ENCODE measurements around the gene NAV1. TPM values are rescaled to one million over a fixed set of nuclear protein-coding genes. Genes with fewer than 3 reads are reported as not detected.
"Not testable (repeated sequence)": the region's sequence is repeated elsewhere in the genome, so short reads cannot be mapped to it uniquely, and the experiment has no call there.

The NAV1 gene, protein sequence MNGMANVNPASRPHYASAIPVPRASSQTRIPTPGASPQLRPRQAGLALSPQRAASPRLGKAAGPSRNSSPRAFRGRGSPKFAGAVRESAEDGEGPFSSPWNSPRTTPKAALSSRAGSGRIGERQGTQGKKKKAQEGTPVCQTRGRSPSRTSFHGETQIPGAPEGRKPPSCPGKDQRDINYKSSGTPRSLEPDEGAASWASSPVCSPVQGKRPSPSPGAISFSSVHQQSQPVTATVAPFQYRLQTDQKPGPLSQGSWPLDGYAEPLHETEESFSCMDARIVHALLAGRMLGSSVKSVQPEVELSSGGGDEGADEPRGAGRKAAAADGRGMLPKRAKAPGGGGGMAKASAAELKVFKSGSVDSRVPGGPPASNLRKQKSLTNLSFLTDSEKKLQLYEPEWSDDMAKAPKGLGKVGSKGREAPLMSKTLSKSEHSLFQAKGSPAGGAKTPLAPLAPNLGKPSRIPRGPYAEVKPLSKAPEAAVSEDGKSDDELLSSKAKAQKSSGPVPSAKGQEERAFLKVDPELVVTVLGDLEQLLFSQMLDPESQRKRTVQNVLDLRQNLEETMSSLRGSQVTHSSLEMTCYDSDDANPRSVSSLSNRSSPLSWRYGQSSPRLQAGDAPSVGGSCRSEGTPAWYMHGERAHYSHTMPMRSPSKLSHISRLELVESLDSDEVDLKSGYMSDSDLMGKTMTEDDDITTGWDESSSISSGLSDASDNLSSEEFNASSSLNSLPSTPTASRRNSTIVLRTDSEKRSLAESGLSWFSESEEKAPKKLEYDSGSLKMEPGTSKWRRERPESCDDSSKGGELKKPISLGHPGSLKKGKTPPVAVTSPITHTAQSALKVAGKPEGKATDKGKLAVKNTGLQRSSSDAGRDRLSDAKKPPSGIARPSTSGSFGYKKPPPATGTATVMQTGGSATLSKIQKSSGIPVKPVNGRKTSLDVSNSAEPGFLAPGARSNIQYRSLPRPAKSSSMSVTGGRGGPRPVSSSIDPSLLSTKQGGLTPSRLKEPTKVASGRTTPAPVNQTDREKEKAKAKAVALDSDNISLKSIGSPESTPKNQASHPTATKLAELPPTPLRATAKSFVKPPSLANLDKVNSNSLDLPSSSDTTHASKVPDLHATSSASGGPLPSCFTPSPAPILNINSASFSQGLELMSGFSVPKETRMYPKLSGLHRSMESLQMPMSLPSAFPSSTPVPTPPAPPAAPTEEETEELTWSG (N-terminal part only)
- 1 to 10 TPM in 1 of 2 donors, under 1 TPM in 1; 0.21 to 1.2 TPM for total RNA-seq

DNA sequence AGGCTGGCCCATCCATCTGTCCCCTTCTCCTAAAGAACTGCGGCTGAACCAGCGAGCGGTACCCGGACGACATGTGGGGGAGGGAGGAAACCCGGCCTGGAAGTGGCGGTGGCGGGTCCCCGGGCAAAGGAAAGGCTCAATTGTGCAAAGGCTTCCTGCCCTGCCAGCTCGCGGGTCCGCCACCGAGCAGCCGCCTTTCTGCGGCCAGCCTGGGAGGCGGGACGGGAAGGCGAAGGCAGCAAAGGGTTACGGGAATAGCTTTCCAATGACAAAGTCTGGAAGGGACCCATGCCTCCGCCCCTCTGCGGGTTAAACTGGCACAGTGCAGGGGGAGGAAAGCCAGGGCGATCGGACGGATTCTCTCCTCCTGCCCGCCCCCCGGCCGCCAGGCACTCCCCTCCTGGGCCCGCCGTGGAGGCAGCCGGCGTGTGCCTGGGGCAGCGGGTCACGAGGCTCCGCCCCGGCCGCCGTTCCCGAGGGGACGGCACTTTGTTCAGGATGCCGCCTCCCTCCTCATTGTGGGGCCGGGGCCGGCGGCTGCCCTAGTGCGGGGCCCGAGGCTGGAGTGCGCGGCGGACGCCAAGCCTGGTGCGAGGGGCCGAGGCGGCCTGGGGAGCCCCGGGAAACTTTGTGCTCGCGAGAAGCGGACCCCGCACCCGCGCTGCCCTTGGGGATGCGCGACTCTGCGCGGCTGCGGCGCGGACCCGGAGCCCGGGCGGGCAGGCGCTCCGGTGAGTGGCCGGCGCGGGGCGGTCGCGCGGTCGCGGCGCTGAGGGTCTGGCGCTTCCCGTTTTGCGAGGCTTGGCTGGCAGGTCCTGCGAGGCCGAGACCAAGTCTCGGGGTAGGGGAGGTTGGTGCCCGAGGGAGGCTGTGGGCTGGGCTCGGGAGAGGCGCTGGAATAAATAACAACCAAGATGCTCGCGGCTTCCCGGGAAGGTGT is at the start of gene NAV1:
TSS of gene NAV1 (plus strand) at position 516 of the 940 bp plus-strand sequence. CDS start 83,758 bp downstream, outside the sequence.
- Mint-ChIP-seq H3K4me3 (peak within 1 kb of the TSS; percentile 69), H3K36me3 (no peaks in the 10 kb centered on the region), H3K27me3 (peaks cover 57% of the 10 kb centered on the region in 2 donors), H3K27ac (no peak within 1 kb of the TSS), H3K9me3 (no peaks in the 10 kb centered on the region), H3K4me1 (ENCODE audit: low read depth in 2 of 2) (peaks cover 0 to 7% of the 10 kb centered on the region in 2 donors)
- peak; percentile 37 to 64 for ATAC-seq
- no peak for DNase-seq (ENCODE audit: low spot score)

DNA sequence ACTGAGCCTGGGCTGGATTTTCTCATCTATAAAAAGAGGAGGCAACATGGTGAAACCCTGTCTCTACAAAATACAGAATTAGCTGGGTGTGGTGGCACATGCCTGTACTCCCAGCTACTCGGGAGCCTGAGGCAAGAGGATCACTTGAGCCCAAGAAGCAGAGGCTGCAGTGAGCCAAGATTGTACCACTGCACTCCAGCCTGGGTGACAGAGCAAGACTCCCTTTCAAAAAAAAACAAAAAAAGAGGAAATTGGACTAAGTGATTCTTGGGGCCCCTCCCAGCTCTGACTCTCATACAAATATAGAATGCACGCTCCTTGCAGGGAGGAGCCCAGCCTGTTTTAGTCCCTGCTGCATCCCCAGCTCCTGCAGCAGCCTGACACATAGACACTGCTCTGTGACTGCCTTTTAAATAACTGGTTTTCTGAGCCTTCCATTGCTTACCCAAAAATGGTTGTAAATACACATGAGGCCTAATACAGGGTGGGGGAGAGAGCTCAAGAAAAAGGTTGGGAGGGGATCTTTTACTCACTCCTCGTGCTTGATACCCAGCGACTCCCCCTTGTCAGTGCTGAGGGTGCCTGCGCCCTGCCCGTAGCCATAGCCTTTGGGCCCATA is 49.2 kb upstream of the NAV1 start:
- no peak for ATAC-seq
- H3K9me3 Mint-ChIP-seq: no peaks in the 10 kb centered on the region

DNA sequence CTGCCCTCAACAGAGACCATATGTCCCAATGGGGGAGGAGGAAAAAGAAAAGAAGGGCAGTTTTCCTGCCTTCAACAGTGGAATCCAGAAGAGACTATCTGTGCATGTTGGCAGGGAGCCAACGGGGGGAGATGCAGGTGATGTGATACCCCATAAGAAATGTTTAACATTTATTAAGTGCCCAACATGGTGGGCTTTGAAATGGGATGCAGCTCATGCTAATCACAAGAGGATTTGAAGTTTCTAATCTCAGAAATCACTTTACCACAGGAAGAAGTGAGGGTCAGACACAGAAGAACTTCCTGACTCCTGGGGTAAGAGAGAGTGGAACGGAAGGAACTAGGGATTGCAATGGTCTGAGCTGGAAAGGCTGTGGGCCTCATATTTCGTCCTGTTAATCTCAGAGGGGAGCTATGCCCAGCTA is 48.2 kb upstream of the NAV1 start:
- Mint-ChIP-seq H3K27ac (no peak overlapping the region), H3K4me3 (no peak overlapping the region), H3K9me3 (no peaks in the 10 kb centered on the region), H3K36me3 (no peaks in the 10 kb centered on the region), H3K4me1 (ENCODE audit: low read depth in 2 of 2) (peaks cover 8 to 9% of the 10 kb centered on the region in 2 donors), H3K27me3 (no peaks in the 10 kb centered on the region)
- DNase-seq (ENCODE audit: low spot score) (no peak), ATAC-seq (no peak)

More for the DNA sequence above, 49.2 kb upstream of the NAV1 start:
- DNase-seq (ENCODE audit: low spot score): no peak
- Mint-ChIP-seq H3K27me3 (no peaks in the 10 kb centered on the region), H3K4me3 (no peak overlapping the region), H3K36me3 (no peaks in the 10 kb centered on the region), H3K27ac (no peak overlapping the region), H3K4me1 (ENCODE audit: low read depth in 2 of 2) (peaks cover 8 to 9% of the 10 kb centered on the region in 2 donors)

DNA sequence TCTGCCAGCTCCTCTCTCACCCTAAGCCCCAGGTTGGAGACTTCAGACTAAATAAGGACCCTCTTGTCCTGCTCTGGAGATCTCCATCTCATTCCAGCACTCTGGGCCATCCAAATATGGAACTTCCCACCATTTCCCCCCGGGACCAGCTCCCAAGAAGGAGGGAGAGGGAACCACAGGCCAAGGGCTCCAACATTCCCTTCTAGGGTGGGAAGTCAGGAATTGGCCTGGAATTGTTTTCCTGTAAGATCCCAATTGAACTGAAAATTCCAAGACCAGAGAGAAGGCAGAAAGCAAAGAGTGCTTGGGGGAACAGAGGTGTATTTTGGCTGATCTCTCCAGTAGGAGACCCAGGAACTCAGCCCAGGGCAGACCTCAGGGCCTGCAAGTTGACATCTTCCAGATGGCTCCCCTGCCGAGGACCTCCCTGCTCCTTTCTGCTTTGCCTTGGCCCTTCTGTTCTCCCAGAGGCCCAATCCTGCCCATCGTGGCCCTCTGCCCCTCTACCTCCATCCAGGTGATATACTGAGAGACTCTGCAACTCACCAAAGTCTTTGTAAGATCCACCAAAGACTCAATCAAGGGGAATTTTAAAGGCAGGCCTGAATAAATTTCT is 46.9 kb upstream of the NAV1 start:
- H3K27me3 Mint-ChIP-seq: no peaks in the 10 kb centered on the region
- ATAC-seq: no peak
- H3K36me3 Mint-ChIP-seq: no peaks in the 10 kb centered on the region

DNA sequence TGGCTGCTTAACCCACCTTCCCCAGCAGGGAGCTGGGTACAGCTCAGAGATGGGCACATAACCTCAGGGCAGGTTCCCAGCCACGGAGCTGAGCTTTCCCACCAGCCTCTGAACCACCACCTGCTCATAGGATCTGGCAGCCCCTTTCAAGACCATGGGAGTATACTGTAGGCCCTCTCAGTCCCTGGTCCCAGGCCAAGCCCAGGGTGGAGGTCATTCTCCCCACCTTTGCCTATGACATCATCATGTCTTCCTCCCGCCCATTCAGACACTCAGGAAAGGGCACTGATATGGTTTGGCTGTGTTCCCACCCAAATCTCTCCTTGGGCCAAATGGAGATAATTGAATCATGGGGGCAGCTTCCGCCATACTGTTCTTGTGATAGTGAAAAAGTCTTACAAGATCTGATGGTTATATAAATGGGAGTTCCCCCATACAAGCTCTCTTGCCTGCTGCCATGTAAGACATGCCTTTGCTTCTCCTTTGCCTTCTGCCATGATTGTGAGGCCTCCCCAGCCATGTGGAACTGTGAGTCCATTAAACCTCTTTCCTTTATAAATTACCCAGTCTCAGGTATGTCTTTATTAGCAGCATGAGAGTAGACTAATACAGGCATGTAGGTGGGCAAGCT is 45.8 kb upstream of the NAV1 start:
- not testable (repeated sequence) for H3K27me3 Mint-ChIP-seq; H3K36me3 Mint-ChIP-seq; H3K4me3 Mint-ChIP-seq; DNase-seq (ENCODE audit: low spot score); H3K9me3 Mint-ChIP-seq; H3K27ac Mint-ChIP-seq; ATAC-seq
- peaks cover 8 to 12% of the 10 kb centered on the region in 2 donors for H3K4me1 Mint-ChIP-seq (ENCODE audit: low read depth in 2 of 2)

More for the DNA sequence above, 46.9 kb upstream of the NAV1 start:
- Mint-ChIP-seq H3K4me1 (ENCODE audit: low read depth in 2 of 2) (peaks cover 8 to 9% of the 10 kb centered on the region in 2 donors), H3K27ac (no peak overlapping the region), H3K4me3 (no peak overlapping the region), H3K9me3 (no peaks in the 10 kb centered on the region)
- no peak for DNase-seq (ENCODE audit: low spot score)

DNA sequence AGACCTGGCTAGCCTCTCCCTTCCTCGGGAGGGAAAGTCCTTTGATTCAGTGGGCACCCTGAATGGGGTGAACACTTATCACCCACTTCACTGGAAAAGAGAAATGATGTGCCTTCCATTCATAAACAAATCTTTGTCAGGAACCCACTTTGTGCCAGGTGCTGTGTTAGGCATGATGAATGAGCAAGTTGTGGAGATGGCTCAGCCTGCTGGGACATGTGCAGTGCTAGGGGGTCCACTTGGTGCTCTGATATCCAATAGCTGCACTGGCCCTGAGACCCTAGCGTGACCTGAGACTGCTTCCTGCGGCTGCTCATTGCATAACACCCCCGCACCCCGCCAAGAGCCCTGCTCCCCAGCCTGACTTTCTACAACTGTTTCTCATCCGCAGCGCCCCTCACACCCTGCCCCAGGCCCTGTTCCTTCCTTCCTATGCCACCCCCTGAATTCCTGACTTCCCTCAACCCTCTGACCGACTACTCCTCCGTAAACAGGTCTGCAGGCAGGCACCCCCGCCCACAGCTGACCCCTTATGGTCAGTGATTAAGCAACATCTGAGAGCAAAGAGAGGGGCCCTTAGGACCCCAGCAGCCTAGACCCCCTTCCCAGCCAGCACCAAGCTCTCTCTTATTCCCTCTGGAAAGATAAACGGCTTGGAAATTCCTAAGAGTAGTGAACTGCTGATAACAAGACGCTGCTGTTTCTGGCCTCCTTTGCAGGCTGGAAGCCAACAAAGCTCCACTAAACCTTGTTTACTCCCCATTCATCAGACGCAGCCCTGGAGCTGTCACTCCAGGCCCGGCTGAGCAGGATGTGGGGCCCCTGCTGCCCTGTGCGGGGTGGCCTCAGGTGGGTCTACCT is 44.9 kb upstream of the NAV1 start:
- Mint-ChIP-seq H3K36me3 (no peaks in the 10 kb centered on the region), H3K27ac (no peak overlapping the region)

DNA sequence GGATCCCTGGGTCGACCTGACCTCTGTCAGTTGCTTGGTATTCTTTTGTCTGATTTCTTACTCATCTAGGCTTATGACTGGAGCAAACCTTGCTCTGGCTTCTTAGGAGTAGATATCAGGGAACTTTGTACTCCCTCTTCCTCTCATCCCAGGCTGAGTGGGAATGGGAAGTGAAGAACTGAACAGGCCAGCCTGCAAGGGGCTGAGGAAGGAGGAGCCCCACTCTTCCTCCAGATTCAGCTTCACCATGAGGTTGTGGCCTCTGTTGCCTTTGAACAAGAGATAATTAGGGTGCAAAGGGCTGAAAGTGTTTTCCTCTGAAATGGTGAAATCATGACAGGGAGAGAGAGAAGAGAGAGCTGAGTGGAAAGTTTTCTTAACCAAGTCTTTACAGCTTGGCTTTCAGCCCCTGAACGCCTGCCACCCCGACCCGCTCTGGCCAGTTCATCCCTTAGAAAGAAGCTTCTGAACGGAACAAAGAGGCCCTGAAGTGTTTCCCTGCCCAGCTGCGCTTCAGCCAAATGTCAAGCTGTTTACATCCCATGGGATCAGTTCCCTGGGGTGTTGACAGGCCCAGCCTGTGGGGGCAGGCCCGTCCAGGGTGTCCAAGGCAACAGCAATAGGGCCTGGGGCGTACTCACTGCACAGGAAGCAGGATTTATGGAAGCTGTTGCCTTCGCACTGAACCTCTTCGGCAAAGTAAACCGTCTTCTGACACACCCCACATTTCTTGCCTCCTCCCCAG is 43.2 kb upstream of the NAV1 start:
- Mint-ChIP-seq H3K36me3 (no peaks in the 10 kb centered on the region), H3K27ac (no peak overlapping the region), H3K4me1 (ENCODE audit: low read depth in 2 of 2) (peaks cover 8 to 13% of the 10 kb centered on the region in 2 donors), H3K27me3 (no peaks in the 10 kb centered on the region), H3K9me3 (no peaks in the 10 kb centered on the region), H3K4me3 (no peak overlapping the region)
- ATAC-seq: no peak
- DNase-seq (ENCODE audit: low spot score): no peak

More for the DNA sequence above, 44.9 kb upstream of the NAV1 start:
- Mint-ChIP-seq H3K27me3 (no peaks in the 10 kb centered on the region), H3K4me1 (ENCODE audit: low read depth in 2 of 2) (peaks cover 8 to 12% of the 10 kb centered on the region in 2 donors), H3K9me3 (no peaks in the 10 kb centered on the region), H3K4me3 (no peak overlapping the region)
- DNase-seq (ENCODE audit: low spot score): no peak
- ATAC-seq: no peak

DNA sequence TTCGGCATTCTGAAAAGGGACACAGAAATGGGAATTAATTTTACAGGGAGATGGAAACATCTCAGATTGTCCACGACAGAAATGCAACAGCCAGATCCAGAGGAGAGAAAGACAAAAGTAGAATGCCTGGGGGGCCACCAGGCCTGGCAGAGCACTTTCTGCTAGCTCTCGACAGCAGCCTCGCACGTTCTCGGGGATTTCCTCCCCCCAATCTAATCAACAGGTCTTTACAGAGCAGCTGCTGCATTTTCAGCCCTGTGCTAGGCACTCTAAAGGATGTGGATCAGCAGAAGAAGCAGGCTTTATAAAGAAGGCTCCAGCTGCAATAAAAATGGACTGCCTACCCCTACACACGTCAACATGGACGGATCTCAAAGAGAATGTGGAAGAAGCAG is 42.6 kb upstream of the NAV1 start:
- H3K4me3 Mint-ChIP-seq: no peak overlapping the region
- H3K27ac Mint-ChIP-seq: no peak overlapping the region
- ATAC-seq: no peak
- H3K36me3 Mint-ChIP-seq: no peaks in the 10 kb centered on the region
- H3K27me3 Mint-ChIP-seq: no peaks in the 10 kb centered on the region
- H3K9me3 Mint-ChIP-seq: no peaks in the 10 kb centered on the region
- DNase-seq (ENCODE audit: low spot score): no peak
- peaks cover 7 to 11% of the 10 kb centered on the region in 2 donors for H3K4me1 Mint-ChIP-seq (ENCODE audit: low read depth in 2 of 2)

DNA sequence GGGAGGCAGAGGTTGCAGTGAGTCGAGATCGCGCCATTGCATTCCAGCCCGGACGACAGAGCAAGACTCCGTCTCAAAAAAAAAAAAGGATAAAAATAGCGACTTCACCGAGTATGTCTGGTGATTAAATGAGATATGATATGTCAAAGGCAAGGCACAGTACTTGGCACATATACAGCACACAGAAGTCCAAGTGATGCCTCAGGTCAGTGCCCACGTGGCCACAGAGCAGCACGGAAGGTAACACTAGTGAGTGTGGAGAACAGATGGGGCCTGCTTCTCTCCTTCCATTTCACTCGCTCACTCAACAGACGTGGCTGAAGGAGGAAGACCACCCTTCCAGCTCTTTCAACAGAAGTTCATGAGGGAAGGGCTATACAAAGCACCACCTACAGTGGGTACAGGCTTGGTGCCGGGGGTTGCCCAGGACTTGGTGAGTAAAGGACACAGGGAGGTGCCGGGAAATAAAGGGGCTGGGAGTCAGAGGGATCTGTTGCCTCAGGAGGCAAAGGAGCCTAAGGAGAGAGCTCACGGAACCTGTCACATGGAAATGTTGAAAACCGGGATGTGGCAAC is 40.9 kb upstream of the NAV1 start:
- peaks cover 0 to 6% of the 10 kb centered on the region in 2 donors for H3K4me1 Mint-ChIP-seq (ENCODE audit: low read depth in 2 of 2)
- ATAC-seq: no peak
- no peaks in the 10 kb centered on the region for H3K36me3 Mint-ChIP-seq
- no peaks in the 10 kb centered on the region for H3K27me3 Mint-ChIP-seq
- no peak for DNase-seq (ENCODE audit: low spot score)
- H3K27ac Mint-ChIP-seq: no peak overlapping the region
- no peaks in the 10 kb centered on the region for H3K9me3 Mint-ChIP-seq
- no peak overlapping the region for H3K4me3 Mint-ChIP-seq

DNA sequence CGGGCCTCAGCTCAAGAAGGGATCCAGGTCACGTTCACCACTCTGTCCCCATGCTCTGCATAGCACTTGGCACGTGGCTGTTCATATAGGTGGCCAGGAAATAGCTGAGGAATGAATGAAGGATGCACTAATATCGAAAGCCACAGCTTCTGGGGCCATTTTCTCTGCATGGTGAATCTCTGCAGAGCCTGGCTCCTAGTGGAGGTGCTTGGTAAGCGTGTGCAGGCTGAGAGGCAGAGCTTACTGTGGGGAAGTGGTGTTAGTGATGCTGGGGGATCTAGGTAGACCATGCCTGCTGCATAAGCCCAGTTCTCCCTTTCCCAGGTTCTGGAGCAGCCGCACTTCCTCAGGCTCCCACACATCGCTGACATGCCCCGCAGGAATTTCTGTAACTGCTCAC is 40.3 kb upstream of the NAV1 start:
- Mint-ChIP-seq H3K36me3 (no peaks in the 10 kb centered on the region), H3K27ac (no peak overlapping the region), H3K4me3 (no peak overlapping the region), H3K27me3 (no peaks in the 10 kb centered on the region), H3K4me1 (ENCODE audit: low read depth in 2 of 2) (peaks cover 0 to 9% of the 10 kb centered on the region in 2 donors), H3K9me3 (no peaks in the 10 kb centered on the region)
- no peak for ATAC-seq
- no peak for DNase-seq (ENCODE audit: low spot score)

Measured in natural killer cell treated with Interleukin-12 subunit alpha and Interleukin-12 subunit beta and Interleukin-15 and Interleukin-18, amount 100 ng/mL, for 72 hours (primary cell).